Omental fat pad (tissue), 4 donors: Measurements from ENCODE around the gene EPGN. TPM values are rescaled to one million over a fixed set of nuclear protein-coding genes. Genes with fewer than 3 reads are reported as not detected.

Source experiments
- ATAC-seq: fragments of 150-250 bp; one replicate; pipeline ENCODE4 v1.9.1; 2016; ENCODE audit warnings: mild to moderate bottlenecking, moderate library complexity; ENCODE audit not compliant: low FRiP score
- DNase-seq: peaks from one replicate; pipeline ENCODE4 v3.0.0-alpha.2; 2019; ENCODE audit warnings: low spot score
- total RNA-seq, 4 donors: library from RNA; depleted of rRNA; stranded (reverse); fragments of >200 nt; gene quantifications; one replicate each; pipeline ENCODE4 v1.1.0, GENCODE V29; 2016
- TF ChIP-seq, protein P1 (sequence below), 3 donors: fragments of 450-650 bp; IDR thresholded peaks; one replicate each; pipeline ENCODE4 v1.5.1; 2016 to 2017; ENCODE audit warnings: antibody characterized with exemption in 3 of 3, mild to moderate bottlenecking in 3 of 3, moderate library complexity in 2 of 3

Gene EPGN
- total RNA-seq, 4 donors from 2014 or later: 2.5 to 8.4 TPM; not detected in 2

DNA sequence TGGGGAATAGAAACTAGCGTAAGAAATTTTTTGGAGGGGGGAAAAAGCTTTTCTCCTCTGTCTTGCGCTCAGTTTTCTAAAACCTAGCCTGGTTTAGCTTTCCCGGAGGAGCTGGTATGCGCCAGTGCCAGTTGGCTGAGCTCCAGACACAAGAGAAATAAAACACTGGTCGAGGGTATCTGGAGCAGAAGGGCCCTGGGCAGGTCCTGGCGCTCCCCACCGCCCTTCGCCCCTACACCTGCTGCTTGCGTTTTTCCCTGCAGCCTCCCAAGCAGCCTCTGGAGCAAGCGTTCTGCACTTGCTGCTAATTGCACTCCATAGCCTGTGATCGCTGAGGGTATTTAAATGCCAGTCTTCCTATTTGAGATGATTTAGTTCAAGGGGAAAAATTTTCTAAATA, 57.5 kb downstream of the EPGN start:
- TF ChIP-seq, protein P1, sequence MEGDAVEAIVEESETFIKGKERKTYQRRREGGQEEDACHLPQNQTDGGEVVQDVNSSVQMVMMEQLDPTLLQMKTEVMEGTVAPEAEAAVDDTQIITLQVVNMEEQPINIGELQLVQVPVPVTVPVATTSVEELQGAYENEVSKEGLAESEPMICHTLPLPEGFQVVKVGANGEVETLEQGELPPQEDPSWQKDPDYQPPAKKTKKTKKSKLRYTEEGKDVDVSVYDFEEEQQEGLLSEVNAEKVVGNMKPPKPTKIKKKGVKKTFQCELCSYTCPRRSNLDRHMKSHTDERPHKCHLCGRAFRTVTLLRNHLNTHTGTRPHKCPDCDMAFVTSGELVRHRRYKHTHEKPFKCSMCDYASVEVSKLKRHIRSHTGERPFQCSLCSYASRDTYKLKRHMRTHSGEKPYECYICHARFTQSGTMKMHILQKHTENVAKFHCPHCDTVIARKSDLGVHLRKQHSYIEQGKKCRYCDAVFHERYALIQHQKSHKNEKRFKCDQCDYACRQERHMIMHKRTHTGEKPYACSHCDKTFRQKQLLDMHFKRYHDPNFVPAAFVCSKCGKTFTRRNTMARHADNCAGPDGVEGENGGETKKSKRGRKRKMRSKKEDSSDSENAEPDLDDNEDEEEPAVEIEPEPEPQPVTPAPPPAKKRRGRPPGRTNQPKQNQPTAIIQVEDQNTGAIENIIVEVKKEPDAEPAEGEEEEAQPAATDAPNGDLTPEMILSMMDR (IDR thresholded peaks at IDR 0.05): no peak
- no peak for ATAC-seq
- DNase-seq: no peak

Other genes starting within 250 kb of the EPGN start
- 100 to 1,000 TPM in 1 of 4 donors, 10 to 100 TPM in 3; 27.8 to 295 (median 68.7) TPM for gene CXCL2, start 209.3 kb upstream of the EPGN start, total RNA-seq
- 10 to 100 TPM; 12.2 to 23.2 (median 18.4) TPM for gene MTHFD2L, start 150.4 kb upstream of the EPGN start, total RNA-seq
- gene EREG, start 56.7 kb downstream of the EPGN start, total RNA-seq: 10 to 100 TPM in 1 of 4 donors, 1 to 10 TPM in 3; 1.7 to 16.3 (median 7.9) TPM
- 100 to 1,000 TPM in 1 of 4 donors, 10 to 100 TPM in 3; 31.2 to 202 (median 43.7) TPM for gene AREG, start 136.7 kb downstream of the EPGN start, total RNA-seq